Pancreas (tissue), 8 donors: ENCODE measurements around the gene NFXL1. TPM values are rescaled to one million over a fixed set of nuclear protein-coding genes. Genes with fewer than 3 reads are reported as not detected.

Experiments
- polyA plus RNA-seq, 2 donors: library from polyadenylated mRNA; stranded (reverse); fragments of 200-250 nt; gene quantifications; one replicate each; pipeline ENCODE4 v1.2.3, GENCODE V29; 2013
- total RNA-seq, 6 donors: library from RNA; stranded (reverse); fragmentation: NEBNext Ultra II Directional in 4 of 6; extraction: Animal tissue kit (Norgen Biotek cat#: 25700) in 4 of 6; gene quantifications; one replicate each; pipeline versions ENCODE4 v1.2.1 to v1.2.4, GENCODE V29; 2021 to 2023
- donor health status: healthy with polysubstance abuse.
- donor health status: DM: no; HTN: no; CAD: no; lungs with moderate emphysema.
- donor health status: DM: no; HTN: no; CAD: no.
- donor health status: Bipolar disorder and iron deficiency.
- donor health status: DM: yes; HTN: yes; CAD: no.
- donor health status: DM: no; HTN: no; CAD: no.
- donor health status: DM: no; HTN: no; CAD: no.
- donor health status: DM: yes; HTN: yes; CAD: no.

Gene NFXL1
- total and polyA plus RNA-seq, 8 donors, result 7.5 to 11.5 (median 9.7) TPM

Other genes starting within 250 kb of the NFXL1 start
- gene CORIN, start 76.5 kb downstream of the NFXL1 start, total RNA-seq, result 1 to 10 TPM in 1 of 6 donors, under 1 TPM in 5; 0.12 to 1.1 (median 0.34) TPM
- gene CORIN, start 76.5 kb downstream of the NFXL1 start, polyA plus RNA-seq, result under 1 TPM in 1 of 2 donors, not detected in 1; 0.05 TPM
- 1 to 10 TPM in 3 of 6 donors, under 1 TPM in 3; 0.67 to 3.2 (median 1.3) TPM for gene CNGA1, start 102.1 kb upstream of the NFXL1 start, total RNA-seq
- gene CNGA1, start 102.1 kb upstream of the NFXL1 start, polyA plus RNA-seq, result 1 to 10 TPM in 1 of 2 donors, under 1 TPM in 1; 0.99 to 2.1 TPM
- gene NIPAL1, start 102.2 kb upstream of the NFXL1 start, total RNA-seq, result 1 to 10 TPM; 2.2 to 4.4 (median 2.5) TPM
- gene NIPAL1, start 102.2 kb upstream of the NFXL1 start, polyA plus RNA-seq, result 1 to 10 TPM in 1 of 2 donors, under 1 TPM in 1; 0.96 to 1.3 TPM
- gene TXK, start 219.7 kb upstream of the NFXL1 start, total RNA-seq, result 1 to 10 TPM in 1 of 6 donors, under 1 TPM in 5; 0.51 to 1.6 (median 0.81) TPM
- under 1 TPM; 0.46 to 0.70 TPM for gene TXK, start 219.7 kb upstream of the NFXL1 start, polyA plus RNA-seq